Measurements from ENCODE around the gene TBC1D4.
"Not testable (repeated sequence)": the region's sequence is repeated elsewhere in the genome, so short reads cannot be mapped to it uniquely, and the experiment has no call there.

TBC1D4 gene

DNA sequence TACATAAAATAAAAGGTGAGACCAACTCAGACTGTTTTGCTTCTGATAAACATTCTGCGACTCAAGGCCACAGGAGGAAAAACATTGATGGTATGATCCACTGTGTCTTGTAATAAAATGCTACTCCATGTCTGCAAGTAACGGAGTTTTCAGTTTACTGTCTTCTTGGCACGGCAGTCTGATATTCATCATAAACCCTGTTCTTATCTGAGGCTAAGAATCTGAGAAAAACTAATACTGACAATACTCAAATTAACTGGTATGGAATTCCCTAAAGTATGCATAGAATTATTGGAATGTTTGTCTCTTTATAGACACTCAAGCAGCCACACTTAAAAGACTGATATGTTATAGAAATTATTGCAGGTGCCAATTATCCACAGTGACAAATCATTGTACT is 125.5 kb downstream of the TBC1D4 start:
- peak; percentile 40 for DNase-seq (ENCODE audit: low read depth)

DNA sequence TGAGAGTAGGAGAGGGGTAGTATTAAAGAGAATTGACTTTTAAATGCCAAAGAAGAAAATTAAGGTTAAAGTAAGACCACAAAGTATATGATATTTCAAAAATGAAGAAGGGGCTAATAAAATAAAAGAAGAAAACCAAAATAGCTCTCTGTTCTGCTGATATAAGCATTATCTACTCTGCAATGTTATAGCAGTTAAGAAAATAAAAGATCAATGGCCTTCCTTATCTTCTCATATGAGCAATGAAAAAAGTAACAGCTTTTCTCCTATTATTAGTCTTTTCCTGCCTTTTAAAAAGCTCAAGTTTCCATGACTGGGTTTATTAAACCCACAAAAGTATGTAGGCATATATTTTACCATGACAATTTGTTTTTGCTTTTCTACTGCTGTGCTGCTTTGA is 126.4 kb downstream of the TBC1D4 start:
- DNase-seq (ENCODE audit: low read depth), result no peak

DNA sequence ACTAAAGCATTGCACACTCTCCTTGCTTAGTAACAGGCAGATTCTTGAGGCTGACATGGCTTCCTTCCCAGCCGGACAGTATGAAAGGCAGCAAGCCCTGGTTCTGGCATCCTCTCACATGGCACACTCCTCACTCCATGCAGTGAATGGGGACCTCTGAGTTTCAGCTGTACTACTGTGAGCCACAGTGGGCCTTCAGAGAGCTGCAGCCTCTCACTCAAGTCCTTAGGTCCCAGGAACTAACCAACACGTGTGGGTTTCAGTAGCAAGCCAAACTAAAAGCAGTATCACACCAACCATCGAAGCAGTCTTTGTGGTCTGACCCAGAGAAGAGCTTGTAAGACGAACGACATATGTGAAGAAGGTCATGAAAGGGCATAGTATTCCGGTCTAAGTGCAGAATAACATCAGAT is 128.2 kb downstream of the TBC1D4 start:
- DNase-seq (ENCODE audit: low read depth), result no peak

DNA sequence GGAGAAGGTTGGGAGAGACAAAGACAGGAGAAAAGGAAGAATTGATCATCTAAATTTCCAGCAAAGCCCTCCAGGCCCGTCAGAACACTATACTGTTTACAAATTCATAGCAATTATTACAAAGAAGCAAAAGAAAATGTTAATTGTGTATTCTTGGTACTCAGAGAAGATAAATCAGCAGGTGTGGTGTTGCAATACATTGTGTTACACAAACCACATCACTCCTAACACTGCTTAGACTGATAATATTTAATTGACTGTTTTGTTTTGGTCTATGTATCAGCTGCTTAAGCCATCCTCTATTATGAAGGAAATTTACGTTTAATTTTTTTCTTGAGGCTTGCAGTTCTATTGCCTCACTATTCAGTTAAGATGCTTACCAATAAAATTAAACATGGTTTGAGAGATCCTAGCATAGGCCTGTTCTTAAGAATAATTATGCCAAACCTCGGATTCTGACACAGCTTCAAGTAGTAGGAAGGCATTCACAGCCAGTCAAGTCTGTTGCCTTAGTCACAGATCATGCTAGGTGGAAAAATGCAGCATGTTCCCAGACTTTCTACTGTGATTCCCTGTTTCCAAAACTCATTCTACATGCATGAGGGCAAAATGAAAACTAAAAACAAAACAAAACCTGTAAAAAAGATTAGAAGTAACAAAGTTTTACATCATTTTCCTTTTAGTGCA is 129.2 kb downstream of the TBC1D4 start:
- no peak for DNase-seq (ENCODE audit: low read depth)

DNA sequence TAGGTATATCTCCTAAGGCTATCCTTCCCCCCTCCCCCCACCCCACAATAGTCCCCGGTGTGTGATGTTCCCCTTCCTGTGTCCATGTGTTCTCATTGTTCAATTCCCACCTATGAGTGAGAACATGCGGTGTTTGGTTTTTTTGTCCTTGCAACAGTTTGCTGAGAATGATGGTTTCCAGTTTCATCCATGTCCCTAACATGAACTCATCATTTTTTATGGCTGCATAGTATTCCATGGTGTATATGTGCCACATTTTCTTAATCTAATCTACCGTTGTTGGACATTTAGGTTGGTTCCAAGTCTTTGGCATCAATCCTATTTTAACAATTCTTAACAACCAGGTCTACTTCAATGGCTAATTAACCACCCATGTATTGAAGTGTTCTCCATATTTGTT is 130.4 kb downstream of the TBC1D4 start:
- not testable (repeated sequence) for DNase-seq (ENCODE audit: low read depth)

DNA sequence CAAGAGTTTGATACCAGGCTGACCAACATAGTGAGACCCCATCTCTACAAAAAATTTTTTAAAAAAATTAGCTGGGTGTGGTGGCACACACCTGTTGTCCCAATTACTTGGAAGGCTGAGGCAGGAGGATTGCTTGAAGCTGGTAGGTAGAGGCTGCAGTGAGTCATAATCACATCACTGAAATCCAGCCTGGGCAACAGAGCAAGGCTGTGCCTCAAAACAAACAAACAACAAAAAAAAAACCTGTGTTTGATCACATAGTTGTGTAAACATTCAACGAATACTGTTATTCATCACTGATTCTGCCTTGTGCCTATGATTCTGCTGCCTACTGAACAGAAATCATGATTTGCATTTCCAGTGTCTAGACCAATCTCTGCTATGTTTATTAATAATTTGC is 134.0 kb downstream of the TBC1D4 start:
- DNase-seq (ENCODE audit: low read depth), result no peak

DNA sequence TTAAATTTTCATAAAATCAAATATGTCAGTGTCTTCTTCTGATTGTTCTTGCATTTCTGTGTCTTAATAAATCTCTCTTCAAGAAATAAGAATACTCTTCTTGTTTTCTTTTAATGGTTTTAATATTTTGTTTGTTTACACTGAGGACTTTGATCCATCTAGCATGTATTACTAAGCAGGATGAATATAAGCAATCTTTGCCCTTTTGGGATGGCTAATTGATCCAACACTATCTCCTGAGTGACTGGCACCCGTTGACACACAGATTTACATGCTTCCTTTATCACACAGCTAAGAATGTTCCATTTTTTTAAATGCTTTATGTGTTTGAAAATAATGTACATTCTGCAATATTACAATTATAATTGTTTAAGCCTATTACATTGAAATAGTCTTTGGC is 134.5 kb downstream of the TBC1D4 start:
- no peak for DNase-seq (ENCODE audit: low read depth)

DNA sequence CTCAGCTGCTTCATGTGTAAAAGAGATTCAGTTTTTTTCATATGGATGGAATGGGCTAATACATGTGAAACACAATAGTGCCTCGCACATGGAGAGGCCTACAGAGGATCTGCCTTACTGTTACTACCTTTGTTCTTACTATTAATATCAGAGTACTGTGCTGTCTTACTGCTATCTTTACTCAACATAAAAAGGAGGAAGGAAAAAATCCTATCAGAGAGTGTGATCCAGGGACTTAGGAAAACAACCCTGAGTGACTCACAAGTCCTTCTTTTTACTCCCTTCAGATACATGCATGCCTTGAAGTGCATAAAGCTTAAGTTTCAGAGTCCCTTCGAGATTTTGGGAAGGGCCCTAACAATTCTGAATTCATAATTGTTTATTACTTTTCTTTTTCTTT is 136.8 kb downstream of the TBC1D4 start:
- peak; percentile 46 for DNase-seq (ENCODE audit: low read depth)

DNA sequence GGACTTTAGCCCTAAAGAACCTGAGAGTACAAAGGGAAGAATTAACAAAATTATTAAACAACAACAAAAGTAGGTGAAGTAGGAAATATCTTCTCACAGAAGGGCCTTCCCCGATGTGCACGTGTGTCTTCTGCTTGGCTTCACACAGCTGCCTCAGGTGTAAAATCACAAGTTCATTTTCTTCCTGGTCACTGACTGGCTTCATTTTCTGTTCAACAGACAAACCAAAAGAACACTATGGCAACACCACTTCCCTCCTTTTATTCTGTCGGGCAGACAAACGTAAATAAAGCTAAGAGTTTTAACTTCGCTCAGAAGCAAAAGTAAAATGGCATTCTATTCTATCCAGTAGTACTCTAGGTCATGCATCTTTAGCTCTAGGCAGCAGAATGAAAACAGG is 140.9 kb downstream of the TBC1D4 start:
- DNase-seq (ENCODE audit: low read depth), result no peak

DNA sequence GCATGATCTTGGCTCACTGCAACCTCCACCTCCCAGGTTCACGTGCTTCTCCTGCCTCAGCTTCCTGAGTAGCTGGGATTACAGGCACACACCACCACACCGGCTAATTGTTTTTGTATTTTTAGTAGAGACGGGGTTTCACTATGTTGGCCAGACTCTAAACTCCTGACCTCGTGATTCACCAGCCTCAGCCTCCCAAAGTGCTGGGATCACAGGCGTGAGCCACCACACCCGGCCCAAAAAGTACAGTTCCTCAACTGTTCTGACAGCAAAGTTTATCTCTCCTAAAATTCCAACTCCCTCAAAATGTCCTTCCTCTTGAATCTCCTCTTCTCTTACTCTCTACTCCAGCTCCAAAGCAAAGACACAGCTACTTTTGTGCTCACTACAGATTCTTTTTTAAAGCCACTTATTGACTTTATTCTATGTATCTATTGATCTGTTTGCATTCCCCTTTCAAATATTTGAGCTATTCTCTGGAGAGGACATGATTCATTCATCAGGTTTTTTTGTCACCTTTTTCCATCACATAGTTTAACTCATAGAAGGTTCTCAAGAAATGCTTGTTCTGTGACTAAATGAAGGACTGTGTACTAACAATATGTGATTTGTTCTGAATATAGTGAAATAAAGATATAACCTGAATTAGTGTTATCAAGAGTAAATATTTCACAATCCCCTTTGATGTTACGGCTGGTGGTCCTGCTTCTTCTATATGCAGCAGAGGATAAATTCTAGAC is 142.2 kb downstream of the TBC1D4 start:
- DNase-seq (ENCODE audit: low read depth), result no peak

DNA sequence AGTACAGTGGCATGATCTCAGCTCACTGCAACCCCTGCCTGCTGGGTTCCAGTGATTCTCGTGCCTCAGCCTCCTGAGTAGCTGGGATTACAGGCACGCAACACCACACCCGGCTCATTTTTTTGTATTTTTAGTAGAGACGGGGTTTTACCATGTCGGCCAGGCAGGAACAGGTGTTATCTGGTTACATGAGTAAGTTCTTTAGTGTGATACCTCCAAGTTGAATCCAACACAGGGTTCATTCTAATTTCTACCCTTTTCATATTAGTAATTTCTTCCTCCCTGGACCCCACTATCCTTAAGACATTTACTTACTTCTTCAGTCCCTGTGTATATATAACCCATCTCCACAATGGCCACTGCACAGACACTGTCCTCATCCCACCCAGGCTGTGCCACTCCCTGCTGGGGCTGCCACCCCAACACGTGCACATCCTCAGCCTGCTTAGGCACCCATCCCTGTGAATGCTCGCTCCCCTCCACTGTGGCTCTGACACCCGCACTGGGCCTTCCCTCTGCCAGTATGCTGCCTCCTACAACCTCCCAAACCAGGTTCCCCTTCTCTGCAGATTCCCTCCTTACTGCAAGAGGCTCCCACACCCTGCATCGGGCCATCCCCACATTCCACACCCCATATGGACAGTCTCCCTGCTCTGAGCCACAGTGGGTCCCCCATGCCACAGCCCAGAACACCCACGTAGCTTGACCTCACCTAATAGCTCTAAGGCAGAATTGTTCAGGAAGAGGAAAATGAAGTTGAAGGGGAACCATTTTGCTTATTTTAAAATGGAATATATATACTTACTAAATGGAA is 147.1 kb downstream of the TBC1D4 start:
- no peak for DNase-seq (ENCODE audit: low read depth)

DNA sequence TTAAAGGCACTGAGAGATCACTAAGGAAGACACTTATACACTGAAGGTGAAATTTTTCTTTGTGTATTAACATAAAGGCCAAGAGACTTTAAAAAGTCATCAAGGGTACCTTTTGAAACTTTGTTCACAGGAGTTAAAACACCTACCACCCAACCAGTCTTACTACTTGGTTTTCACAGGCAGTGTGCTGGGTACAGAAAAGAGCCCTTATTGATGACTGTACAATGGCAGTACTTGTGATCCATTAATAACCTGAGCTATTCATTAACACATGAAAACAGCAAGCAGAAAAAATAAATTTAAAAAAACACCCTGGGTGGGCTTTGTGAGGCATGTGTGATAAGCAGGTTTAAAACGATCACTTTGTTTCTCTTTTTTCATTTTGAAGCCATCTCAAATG is 148.9 kb downstream of the TBC1D4 start:
- no peak for DNase-seq (ENCODE audit: low read depth)

DNA sequence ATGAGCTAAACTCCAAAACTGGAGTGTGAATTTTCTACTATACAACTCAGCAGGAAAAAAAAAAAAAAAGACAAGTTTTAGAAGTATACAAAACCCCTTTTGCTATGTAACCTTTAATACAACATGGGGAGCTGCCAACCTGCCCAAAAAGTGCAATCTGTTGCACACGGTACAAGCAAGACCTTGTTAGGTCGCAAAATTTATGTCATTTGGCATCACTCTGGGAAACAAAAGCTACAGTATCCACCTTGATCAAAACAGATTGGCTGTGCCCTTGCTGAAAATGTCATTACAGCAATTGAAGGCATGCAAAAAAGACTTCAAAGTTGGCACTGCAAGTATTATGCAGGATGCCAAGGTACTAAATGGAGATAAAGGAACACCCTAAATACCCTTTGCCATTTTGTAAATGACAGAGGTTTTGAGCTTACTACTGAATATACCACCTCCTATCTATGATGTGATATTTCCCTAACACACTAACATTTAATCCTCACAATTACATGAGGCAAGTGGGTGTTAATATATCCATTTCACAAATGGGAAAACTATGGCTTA is 150.1 kb downstream of the TBC1D4 start:
- no peak for DNase-seq (ENCODE audit: low read depth)

DNA sequence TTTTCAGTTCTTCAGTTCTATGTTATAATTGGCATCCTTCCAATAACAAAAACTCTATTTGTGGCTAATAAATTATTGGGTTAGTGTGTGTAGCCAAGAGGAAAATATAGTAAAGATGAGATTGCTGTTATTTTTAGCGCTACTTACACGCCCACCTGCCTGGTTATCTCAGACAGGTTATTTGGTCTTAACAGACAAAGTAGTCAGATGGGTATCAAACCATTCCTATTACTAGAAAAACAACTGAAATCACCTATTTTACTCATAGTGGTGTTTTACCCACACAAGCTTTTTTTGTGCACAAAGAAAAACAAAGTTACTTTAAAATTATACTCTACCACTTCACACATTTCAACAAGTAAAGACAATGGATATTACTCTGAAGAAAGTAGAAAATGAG is 151.2 kb downstream of the TBC1D4 start:
- DNase-seq (ENCODE audit: low read depth), result no peak

DNA sequence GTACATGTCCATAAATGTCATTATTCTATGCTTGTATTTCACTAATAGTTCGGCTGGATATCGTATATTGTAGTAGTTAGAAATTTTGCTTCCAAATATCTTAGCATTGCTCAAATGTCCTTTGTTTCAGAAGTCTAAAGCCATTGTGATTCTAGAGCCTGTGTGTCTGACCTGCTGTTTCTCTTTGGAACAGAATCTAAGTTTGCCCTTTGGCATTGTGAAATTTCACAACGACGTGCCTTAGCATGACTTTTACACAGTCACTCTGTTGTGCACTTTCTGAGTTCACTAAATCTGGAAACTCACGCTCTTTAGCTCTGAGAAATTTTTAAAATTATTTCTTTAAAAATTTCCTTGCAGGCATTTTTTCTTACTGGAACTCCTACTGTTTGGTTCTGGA is 152.2 kb downstream of the TBC1D4 start:
- DNase-seq (ENCODE audit: low read depth), result no peak

DNA sequence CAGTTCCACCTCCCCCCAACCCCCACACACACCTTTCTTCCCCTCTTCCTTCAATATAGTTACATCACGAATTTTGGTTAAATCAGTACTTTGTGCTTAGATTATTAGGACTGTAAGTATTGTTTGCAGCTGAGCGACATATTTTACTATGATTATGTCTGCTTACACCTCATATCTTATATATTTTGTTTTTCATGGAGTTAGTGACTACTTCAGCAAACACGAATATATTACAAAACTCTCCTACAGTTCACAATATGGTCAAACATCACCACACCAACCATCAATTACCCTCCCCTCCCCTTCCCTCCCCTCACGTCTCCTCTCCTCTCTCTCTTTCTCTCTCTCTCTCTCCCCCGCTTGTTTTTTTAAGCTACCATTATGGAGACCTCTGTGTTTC is 152.9 kb downstream of the TBC1D4 start:
- DNase-seq (ENCODE audit: low read depth), result no peak

DNA sequence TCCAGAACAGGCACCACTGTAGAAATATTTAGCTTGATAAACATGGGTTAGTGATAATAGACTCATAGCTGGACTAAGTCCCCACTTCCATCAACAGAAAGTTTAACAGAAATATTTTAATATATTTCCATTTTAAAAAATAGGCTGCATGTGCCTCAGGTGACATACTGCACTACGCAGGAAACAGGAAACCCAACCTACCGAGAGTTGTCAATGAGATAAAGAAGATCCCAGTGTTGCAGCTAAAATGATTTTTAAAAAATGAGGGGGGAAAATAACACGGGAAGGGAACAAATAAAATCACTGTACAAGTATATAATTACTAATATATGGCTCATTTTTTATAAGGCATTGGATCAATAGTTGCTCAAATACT is 154.8 kb downstream of the TBC1D4 start:
- no peak for DNase-seq (ENCODE audit: low read depth)

DNA sequence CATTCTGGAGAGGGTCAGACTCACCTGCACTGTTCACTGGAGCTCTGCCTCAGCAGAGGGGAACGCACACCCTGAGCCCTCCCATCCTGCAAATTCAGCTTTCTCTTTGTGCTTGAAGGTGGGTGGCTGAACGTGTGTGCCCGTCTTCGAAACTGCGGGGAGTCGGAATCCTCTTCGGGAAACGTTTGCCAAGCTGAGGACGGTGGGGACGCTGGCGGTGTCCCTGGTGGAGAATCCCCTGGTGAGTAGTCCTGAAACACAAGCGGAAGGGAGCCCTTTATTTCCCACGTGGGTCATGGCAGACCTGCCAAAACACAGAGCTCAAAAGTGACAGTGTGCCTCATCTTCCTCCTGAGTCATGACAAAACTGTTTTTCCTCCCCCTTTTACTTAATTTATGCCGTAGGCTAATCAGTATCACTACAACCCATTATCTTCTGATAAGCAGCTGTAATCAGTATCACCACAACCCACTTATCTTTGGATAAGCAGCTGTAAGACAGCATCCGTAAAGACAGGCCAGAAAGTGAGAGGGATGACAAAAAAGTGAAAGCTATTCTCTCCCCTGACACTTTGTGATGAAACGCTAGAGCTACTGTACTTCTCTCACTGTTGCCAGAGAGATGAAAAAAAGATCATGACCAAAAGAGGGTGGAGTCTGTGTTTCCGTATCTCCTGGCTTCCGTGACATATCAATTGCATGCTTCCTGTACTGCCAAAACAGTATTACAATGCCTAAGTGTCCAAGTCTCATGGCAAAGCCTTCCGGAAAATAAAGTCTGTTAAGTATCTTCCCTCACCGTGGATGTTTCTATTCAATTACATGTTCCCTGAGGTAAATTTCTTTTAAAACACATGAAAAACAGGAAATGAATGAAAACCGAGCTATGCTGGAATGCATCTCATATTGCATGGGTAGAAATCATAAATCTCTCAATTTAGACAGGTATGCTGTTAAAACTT is 155.5 kb downstream of the TBC1D4 start:
- DNase-seq (ENCODE audit: low read depth), result peak; percentile 73

DNA sequence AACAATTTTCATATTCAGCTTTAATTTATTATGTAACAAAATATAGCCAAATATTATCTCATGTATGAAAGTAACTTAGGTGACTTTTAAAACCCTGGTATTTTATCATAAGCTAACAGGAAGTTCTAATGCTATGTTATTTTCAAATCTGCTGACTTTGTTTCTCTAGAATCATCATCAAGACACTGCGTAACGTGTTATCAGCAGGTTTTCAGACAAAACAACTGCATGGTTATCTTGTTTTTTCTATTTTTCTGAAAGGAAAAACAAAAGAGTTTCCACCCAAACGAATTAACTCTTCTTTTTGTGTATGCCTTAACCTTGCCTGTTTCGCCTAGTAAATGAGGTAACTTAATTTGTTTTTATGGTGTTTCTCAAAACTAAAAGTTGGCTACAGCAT is 156.3 kb downstream of the TBC1D4 start:
- DNase-seq (ENCODE audit: low read depth), result no peak

DNA sequence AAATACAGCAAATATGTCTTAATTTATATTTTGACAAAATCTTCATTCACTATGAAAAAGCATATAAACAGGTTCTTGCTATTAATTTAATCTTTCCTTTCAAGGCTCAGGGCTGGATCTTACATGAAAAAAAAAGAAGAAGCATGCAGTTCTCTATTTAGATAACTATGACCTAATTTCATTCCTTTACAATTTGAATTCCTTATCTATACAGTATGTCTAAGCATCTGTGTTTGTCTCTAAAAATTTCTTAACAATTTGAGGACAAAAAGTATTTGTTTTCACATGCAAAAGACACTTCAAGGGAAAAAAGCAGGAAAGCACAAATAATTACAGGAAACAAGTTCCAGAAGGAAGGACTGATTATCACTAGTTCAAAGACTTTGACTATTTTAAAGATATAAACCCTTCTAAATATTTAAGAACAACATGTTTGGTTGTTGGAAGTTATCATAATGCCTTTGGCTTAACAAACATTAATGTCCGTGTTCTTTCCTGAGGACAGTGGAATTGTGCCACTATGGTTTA is 157.5 kb downstream of the TBC1D4 start:
- DNase-seq (ENCODE audit: low read depth), result no peak

DNA sequence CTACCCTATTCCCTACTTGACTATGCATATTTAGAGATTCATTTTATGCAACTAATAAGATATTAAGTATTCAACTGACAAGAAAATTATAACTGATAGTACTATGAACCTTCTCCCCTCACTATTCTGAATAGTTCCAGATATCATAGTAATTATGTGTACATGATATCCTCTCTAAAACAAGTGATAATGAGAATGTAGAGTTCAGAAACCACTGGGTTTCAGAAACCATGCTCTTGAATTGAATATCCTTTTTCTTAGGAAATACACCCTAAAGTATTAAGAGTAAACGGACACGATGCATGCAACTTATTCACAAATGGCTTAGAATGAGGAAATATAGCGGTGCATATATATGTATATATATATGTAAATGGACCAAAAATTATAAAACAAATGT is 160.9 kb downstream of the TBC1D4 start:
- DNase-seq (ENCODE audit: low read depth), result no peak

Measured in iris pigment epithelial cell (primary cell).